Hepatocyte (in vitro differentiated cells): ENCODE data around the gene MON2.

Experiments used
- EZH2 ChIP-seq: fragments of 200-600 bp; sonication (generic); IDR thresholded peaks from 2 replicates; pipeline ENCODE4 v1.6.1; 2016; ENCODE audit warnings: antibody characterized with exemption, mild to moderate bottlenecking, borderline replicate concordance
- EZH2phosphoT487 ChIP-seq: fragments of 200-600 bp; sonication (generic); IDR thresholded peaks from one replicate; pipeline ENCODE4 v1.6.1; 2018; ENCODE audit warnings: antibody characterized with exemption, mild to moderate bottlenecking, low read depth, moderate library complexity; ENCODE audit not compliant: unreplicated experiment, severe bottlenecking
- TF ChIP-seq, protein P1 (sequence below): fragments of 200-600 bp; sonication (generic); IDR thresholded peaks from 2 replicates; pipeline ENCODE4 v1.5.1; 2016; ENCODE audit warnings: antibody characterized with exemption, mild to moderate bottlenecking; ENCODE audit not compliant: poor library complexity

GRCh38 chr12:62540354-62540753 lies 73.7 kb downstream of the MON2 start:
- TF ChIP-seq, protein P1, sequence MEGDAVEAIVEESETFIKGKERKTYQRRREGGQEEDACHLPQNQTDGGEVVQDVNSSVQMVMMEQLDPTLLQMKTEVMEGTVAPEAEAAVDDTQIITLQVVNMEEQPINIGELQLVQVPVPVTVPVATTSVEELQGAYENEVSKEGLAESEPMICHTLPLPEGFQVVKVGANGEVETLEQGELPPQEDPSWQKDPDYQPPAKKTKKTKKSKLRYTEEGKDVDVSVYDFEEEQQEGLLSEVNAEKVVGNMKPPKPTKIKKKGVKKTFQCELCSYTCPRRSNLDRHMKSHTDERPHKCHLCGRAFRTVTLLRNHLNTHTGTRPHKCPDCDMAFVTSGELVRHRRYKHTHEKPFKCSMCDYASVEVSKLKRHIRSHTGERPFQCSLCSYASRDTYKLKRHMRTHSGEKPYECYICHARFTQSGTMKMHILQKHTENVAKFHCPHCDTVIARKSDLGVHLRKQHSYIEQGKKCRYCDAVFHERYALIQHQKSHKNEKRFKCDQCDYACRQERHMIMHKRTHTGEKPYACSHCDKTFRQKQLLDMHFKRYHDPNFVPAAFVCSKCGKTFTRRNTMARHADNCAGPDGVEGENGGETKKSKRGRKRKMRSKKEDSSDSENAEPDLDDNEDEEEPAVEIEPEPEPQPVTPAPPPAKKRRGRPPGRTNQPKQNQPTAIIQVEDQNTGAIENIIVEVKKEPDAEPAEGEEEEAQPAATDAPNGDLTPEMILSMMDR, result no peak
- TF ChIP-seq EZH2phosphoT487 (no peak), EZH2 (no peak)
